ENCODE data around the gene GPR25. TPM values are rescaled to one million over a fixed set of nuclear protein-coding genes. Genes with fewer than 3 reads are reported as not detected.

Gene GPR25
- total RNA-seq, 1 donor from 2014 or later = not detected

DNA sequence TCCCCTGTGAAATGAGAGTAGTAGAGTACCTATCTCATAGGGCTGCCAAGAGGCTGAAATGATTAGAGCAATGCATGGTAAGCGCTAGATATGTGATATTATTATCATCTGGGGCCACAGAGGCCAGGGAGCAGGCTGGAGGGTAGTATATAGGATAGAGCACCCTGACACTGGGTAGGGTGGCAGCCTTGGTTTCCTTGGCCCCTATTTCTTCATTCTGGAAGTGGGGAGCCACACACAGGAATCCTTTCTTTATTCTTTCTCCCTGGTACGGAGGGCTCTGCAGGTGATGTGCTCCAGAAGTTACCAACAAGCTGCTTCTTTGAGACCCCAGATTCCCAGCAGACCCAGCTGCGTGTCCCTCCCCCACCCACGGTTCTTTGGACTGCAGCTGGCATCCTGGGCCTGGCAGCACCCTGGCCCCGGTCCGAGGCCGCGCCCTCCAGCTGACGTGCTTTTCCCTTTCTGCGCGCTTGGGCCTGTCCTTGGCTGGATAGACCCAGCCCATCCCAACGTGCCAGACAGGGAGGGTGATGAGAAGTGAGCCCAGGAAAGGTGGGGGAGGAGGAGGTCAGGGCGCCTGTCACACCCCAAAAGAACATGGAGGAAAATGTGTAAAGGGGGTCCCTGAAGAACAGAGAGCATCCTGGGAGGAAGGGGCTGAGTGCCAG is 40.1 kb downstream of the GPR25 start:
- Mint-ChIP-seq H3K4me1 (no peaks in the 10 kb centered on the region), H3K4me3 (no peak overlapping the region), H3K27ac (no peak overlapping the region), H3K9me3 (no peaks in the 10 kb centered on the region), H3K27me3 (ENCODE audit: insufficient read depth, low read depth) (no peaks in the 10 kb centered on the region), H3K36me3 (peaks cover 24% of the 10 kb centered on the region)
- Histone ChIP-seq H3K4me1 (no peaks in the 10 kb centered on the region), H3K27me3 (no peaks in the 10 kb centered on the region), H3K79me2 (ENCODE audit: low read depth) (no peaks in the 10 kb centered on the region), H3K9me3 (ENCODE audit: low read depth) (no peaks in the 10 kb centered on the region), H3K27ac (no peak overlapping the region), H4K20me1 (ENCODE audit: low read depth) (no peaks in the 10 kb centered on the region), H3K4me3 (no peak overlapping the region), H2AFZ (replicated peaks) (no peak overlapping the region), H3K9ac (no peak overlapping the region), H3K4me2 (no peak overlapping the region), H3K36me3 (peaks cover 8% of the 10 kb centered on the region), H3F3A (ENCODE audit: low read depth) (peaks cover 13% of the 10 kb centered on the region)
- TF ChIP-seq EZH2 (IDR thresholded peaks at IDR 0.05) (no peak), EZH2phosphoT487 (IDR thresholded peaks at IDR 0.05) (no peak)
- TF ChIP-seq, protein P1, sequence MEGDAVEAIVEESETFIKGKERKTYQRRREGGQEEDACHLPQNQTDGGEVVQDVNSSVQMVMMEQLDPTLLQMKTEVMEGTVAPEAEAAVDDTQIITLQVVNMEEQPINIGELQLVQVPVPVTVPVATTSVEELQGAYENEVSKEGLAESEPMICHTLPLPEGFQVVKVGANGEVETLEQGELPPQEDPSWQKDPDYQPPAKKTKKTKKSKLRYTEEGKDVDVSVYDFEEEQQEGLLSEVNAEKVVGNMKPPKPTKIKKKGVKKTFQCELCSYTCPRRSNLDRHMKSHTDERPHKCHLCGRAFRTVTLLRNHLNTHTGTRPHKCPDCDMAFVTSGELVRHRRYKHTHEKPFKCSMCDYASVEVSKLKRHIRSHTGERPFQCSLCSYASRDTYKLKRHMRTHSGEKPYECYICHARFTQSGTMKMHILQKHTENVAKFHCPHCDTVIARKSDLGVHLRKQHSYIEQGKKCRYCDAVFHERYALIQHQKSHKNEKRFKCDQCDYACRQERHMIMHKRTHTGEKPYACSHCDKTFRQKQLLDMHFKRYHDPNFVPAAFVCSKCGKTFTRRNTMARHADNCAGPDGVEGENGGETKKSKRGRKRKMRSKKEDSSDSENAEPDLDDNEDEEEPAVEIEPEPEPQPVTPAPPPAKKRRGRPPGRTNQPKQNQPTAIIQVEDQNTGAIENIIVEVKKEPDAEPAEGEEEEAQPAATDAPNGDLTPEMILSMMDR (IDR thresholded peaks at IDR 0.05) = no peak
- no peak for DNase-seq (ENCODE audit: low spot score)

DNA sequence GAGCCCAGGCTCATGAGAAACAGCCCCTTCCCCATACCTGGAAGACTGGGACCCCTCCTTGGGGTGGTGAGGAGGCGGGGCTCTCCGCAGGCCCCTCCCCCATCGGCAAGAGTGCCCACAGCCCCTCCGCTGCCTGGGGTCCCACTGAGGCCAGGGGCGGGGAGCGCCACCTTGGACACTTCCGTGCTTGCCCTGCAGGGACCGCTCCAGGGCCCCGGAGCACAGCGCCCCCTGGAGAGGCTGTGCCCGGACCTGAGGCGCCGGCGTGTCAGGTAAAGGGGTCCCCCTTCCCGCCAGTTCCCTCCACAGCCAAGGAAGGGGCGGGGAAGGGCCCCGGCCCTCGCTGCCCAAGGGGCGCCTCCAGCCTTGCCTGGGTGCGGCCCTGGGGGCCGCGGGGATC is 43.4 kb downstream of the GPR25 start:
- H2AFZ ChIP-seq (replicated peaks) = no peak overlapping the region
- no peaks in the 10 kb centered on the region for H3K9me3 Mint-ChIP-seq
- H3K4me3 Mint-ChIP-seq = no peak overlapping the region
- no peaks in the 10 kb centered on the region for H3K36me3 ChIP-seq
- TF ChIP-seq EZH2phosphoT487 (IDR thresholded peaks at IDR 0.05) (no peak), EZH2 (IDR thresholded peaks at IDR 0.05) (no peak)
- TF ChIP-seq, protein P1 (IDR thresholded peaks at IDR 0.05) = peak; percentile 47
- peaks cover 5% of the 10 kb centered on the region for H3K36me3 Mint-ChIP-seq
- no peaks in the 10 kb centered on the region for H4K20me1 ChIP-seq (ENCODE audit: low read depth)
- no peaks in the 10 kb centered on the region for H3K9me3 ChIP-seq (ENCODE audit: low read depth)
- H3K27me3 Mint-ChIP-seq (ENCODE audit: insufficient read depth, low read depth) = peaks cover 2% of the 10 kb centered on the region
- no peaks in the 10 kb centered on the region for H3K27me3 ChIP-seq
- H3K79me2 ChIP-seq (ENCODE audit: low read depth) = no peaks in the 10 kb centered on the region
- peak; percentile 38 for DNase-seq (ENCODE audit: low spot score)
- no peak overlapping the region for H3K27ac Mint-ChIP-seq
- H3K9ac ChIP-seq = no peak overlapping the region
- no peak overlapping the region for H3K4me2 ChIP-seq
- H3F3A ChIP-seq (ENCODE audit: low read depth) = peaks cover 16% of the 10 kb centered on the region
- no peaks in the 10 kb centered on the region for H3K4me1 Mint-ChIP-seq
- H3K27ac ChIP-seq = no peak overlapping the region
- peaks cover 2% of the 10 kb centered on the region for H3K4me1 ChIP-seq
- H3K4me3 ChIP-seq = no peak overlapping the region

DNA sequence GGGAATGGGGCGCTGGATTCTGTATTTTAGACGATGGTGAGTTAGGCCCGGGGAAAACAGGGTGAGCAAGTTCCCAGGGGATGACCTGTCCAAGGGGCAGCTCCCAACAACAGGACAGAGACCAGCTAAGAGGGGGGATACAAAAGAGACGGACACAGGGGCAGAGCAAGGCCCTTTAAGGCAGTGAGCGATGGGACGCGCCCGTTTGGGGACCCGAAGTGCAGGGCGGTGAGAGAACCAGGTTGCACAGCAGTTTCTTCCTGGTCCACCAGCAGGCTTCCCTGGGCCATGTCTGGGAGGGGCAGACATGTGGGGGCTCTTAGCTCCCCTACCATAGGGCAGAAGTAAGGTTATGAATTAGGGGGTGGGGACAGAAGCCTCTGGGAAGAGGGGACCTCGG is 43.9 kb downstream of the GPR25 start:
- H3K4me3 ChIP-seq = no peak overlapping the region
- no peaks in the 10 kb centered on the region for H3K9me3 Mint-ChIP-seq
- H3K79me2 ChIP-seq (ENCODE audit: low read depth) = no peaks in the 10 kb centered on the region
- H3K4me1 ChIP-seq = peaks cover 7% of the 10 kb centered on the region
- peaks cover under 1% of the 10 kb centered on the region for H3K4me1 Mint-ChIP-seq
- H2AFZ ChIP-seq (replicated peaks) = no peak overlapping the region
- no peak overlapping the region for H3K4me2 ChIP-seq
- TF ChIP-seq EZH2 (IDR thresholded peaks at IDR 0.05) (no peak), EZH2phosphoT487 (IDR thresholded peaks at IDR 0.05) (no peak)
- TF ChIP-seq, protein P1 (IDR thresholded peaks at IDR 0.05) = no peak
- no peak overlapping the region for H3K9ac ChIP-seq
- H3K27me3 ChIP-seq = no peaks in the 10 kb centered on the region
- H3K36me3 Mint-ChIP-seq = peaks cover 5% of the 10 kb centered on the region
- peaks cover 16% of the 10 kb centered on the region for H3F3A ChIP-seq (ENCODE audit: low read depth)
- H3K27ac Mint-ChIP-seq = no peak overlapping the region
- H3K9me3 ChIP-seq (ENCODE audit: low read depth) = no peaks in the 10 kb centered on the region
- no peaks in the 10 kb centered on the region for H3K36me3 ChIP-seq
- H3K27me3 Mint-ChIP-seq (ENCODE audit: insufficient read depth, low read depth) = peaks cover 3% of the 10 kb centered on the region
- no peak overlapping the region for H3K27ac ChIP-seq
- DNase-seq (ENCODE audit: low spot score) = no peak
- H4K20me1 ChIP-seq (ENCODE audit: low read depth) = no peaks in the 10 kb centered on the region
- no peak overlapping the region for H3K4me3 Mint-ChIP-seq

All from neural progenitor cell (in vitro differentiated cells).